CD4-positive, alpha-beta T cell treated with Interferon alpha-2 for 1 hour (primary cell): Measurements from ENCODE around the gene PCSK5.
"Not testable (repeated sequence)": the region's sequence is repeated elsewhere in the genome, so short reads cannot be mapped to it uniquely, and the experiment has no call there.

ENCODE experiments used
- DNase-seq, 2 donors: peaks; one replicate each; pipeline ENCODE4 v3.0.0-alpha.2; 2020 to 2022

PCSK5 gene

DNA sequence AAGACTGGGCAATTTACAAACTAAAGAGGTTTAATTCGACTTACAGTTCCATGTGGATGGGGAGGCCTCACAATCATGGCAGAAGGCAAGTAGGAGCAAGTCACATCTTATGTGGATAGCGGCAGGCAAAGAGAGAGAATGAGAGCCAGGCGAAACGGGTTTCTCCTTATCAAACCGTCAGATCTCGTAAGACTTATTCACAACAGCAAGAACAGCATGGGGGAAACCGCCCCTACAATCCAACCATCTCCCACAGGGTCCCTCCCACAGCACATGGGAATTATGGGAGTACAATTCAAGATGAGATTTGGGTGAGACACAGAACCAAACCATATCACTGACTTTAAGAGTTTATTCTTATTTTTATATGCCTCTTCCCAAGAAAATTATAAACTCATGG, 443.5 kb downstream of the PCSK5 start:
- no peak for DNase-seq

GRCh38 chr9:76336027-76336426, 445.6 kb downstream of the PCSK5 start:
- DNase-seq = no peak

GRCh38 chr9:76338418-76338817, 447.9 kb downstream of the PCSK5 start:
- DNase-seq = no peak

DNA sequence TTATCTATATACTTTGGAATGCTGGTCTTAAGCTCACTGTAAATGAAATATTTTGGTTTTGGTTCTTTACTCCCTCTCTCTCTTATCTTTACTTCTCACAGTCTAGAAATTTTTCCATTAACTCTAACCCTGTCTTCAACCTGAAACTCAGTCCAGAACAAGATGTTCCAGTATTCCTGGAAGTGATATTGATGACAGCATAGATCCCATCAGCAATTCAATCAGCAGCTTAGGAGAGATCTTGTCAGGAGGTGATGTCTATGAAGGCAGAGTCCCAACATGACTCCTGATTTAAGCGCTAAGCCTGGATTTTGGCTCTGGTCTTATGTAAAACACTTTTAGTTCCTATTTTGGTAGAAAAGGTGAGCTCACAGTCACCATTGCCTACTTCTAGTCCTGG, 451.1 kb downstream of the PCSK5 start:
- no peak for DNase-seq

GRCh38 chr9:76342201-76342600, 451.7 kb downstream of the PCSK5 start:
- DNase-seq = no peak

DNA sequence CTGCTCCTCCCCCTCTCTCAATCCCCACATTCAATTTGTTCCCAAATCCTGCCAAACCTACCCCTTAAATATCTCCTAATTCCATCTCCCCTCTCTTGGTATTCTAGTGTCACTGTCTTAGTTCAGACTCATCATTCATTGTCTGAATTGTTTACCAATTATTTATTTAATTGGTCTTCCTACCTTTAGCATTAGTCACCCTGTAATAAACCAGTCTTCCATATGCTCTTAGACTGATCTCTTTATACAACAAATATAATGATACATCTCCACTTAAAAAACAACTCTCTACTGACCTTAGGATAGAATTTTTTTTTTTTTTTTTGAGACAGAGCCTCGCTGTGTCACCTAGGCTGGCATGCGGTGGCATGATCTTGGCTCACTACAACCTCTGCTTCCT, 452.4 kb downstream of the PCSK5 start:
- no peak for DNase-seq

GRCh38 chr9:76349865-76350264, 459.4 kb downstream of the PCSK5 start:
- no peak for DNase-seq

- no peak for DNase-seq
These were observed 460.5 kb downstream of the PCSK5 start for GRCh38 chr9:76351006-76351405.

- no peak for DNase-seq
These were observed 461.6 kb downstream of the PCSK5 start for GRCh38 chr9:76352026-76352620.

DNA sequence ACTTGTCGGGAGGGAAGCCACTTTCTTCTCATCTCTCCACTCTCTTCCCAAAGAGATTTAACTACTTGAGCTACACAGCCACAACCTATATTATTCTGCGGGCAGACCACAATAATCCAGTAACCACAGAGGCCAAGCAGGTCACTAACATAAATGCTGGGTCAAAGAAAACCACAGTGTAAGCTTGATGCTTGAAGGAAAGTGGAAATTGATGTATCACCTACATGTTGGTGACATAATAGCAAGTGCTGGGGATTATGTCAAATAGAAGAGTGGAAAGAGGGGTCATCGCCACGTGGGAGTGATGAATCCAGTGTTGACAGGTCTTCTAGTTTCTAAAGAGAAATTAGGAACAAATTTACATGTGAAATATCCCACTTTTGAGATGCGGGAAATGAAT, 462.8 kb downstream of the PCSK5 start:
- DNase-seq = no peak

DNA sequence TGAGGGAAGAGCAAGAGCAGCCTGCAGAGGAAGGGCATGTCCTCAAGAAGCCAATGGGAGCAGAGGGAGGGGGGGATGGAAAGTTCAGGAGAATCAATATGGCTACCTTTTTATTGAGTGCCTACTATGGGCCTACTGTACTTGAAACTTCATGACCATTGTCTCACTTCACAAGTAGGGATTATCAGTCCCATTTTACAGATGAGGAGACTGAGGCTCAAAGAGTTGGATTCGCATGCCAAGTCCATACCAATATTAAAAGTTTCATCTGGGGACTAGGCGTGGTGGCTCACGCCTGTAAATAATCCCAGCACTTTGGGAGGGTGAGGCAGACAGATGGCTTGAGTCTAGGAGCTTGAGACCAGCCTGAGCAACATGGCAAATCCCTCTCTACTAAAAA, 463.7 kb downstream of the PCSK5 start:
- no peak for DNase-seq

DNA sequence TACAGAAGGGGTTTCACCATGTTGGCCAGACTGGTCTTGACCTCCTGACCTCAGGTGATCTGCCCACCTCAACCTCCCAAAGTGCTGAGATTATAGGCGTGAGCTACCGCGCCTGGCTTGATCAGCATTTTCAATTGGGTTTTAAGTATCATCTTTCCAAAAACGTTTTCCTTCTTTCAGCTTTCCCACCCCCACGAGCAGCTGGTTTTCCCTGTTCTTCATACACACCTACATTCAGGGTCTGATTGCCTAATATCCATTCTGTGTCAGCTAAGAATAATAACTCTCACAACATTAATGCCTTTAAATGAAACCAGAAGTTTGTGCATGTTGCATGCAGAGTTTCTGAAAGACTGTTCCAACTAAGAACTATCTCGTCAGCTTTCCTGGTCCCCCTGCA, 465.4 kb downstream of the PCSK5 start:
- DNase-seq = no peak

DNA sequence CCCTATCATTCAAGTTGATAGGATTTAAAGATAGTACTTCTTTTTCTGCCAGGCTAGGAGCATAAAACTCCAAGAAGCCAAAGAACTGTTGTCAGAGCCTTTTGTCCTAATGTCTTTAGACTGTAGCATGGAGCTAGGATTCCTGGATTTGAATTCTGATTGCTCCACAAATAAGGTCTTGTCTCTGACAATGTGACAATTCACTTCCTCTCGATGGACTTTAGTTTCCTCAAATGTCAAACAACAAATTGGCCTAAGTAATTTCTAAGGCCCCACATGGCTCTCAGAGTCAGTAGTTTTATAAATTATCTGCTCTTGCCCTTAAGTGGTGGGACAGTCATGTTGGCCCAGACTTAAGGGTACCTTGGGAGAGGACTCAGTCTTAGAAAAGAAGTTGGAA, 467.1 kb downstream of the PCSK5 start:
- no peak for DNase-seq

DNA sequence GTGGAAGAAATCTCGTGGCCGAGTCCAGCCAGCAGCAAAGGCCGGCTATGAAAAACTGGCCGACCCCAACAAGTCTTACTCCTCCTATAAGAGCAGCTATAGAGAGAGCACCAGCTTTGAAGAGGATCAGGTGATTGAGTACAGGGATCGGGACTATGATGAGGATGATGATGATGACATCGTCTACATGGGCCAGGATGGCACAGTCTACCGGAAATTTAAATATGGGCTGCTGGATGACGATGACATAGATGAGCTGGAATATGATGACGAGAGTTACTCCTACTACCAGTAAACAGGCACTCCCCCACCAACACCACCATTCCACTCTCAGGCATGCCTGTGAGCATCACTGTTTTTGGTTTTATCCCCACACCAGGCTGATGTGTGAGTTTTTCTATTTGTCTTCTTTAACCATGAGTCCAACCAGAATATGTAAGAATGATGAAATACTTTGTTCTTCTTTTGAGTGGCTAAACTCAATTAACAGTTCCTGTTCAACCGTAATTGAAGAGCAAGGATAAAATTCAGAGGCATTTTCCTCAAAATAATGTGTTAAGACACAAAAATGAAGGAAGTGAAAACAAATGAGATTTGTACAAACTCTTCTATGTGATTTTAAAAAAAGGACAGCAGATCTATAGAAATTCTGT, 468.3 kb downstream of the PCSK5 start:
- no peak for DNase-seq

GRCh38 chr9:76359365-76359764, 468.9 kb downstream of the PCSK5 start:
- DNase-seq = peak in 1 of 2 donors; percentile 5

- no peak for DNase-seq
These were observed 469.3 kb downstream of the PCSK5 start for GRCh38 chr9:76359766-76360165.

GRCh38 chr9:76362332-76363031, 472.0 kb downstream of the PCSK5 start:
- not testable (repeated sequence) for DNase-seq

DNA sequence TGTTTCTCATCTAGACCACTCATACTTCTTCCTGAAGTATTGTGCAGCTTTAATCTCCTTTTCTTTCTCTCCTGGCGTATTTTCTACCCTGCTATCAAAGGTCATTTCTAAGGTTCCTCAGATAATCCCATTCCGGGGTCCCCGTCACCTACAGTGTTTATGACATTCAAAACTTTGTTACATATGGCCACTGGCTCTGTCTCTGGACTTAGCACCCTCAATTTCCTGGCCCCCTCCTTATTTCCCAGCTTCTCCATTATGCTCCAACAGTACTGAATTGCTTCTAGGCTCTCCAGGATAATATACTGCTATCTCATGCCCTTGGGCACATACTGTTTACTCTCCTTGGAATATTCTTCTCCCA, 472.5 kb downstream of the PCSK5 start:
- DNase-seq = no peak

DNA sequence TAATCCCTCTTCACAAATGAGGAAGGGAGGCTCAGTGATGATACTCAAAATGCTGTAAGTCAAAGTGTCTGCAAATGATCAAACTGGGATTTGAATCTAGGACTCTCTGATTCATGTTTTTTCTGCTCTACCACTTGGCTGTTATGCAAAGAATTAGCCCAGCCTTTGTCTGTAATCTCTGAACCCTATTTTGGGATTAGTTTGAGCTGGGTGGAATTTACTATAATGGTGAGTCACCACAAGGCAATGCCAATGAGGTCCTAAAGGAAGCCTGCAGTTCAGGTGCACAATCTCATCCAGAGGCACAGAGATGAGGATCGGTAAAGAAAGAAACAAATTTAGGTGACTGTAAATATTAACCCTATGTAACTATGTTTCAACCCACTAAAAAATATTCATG, 474.6 kb downstream of the PCSK5 start:
- no peak for DNase-seq

- DNase-seq = no peak
These were observed 475.8 kb downstream of the PCSK5 start for GRCh38 chr9:76366275-76366674.

DNA sequence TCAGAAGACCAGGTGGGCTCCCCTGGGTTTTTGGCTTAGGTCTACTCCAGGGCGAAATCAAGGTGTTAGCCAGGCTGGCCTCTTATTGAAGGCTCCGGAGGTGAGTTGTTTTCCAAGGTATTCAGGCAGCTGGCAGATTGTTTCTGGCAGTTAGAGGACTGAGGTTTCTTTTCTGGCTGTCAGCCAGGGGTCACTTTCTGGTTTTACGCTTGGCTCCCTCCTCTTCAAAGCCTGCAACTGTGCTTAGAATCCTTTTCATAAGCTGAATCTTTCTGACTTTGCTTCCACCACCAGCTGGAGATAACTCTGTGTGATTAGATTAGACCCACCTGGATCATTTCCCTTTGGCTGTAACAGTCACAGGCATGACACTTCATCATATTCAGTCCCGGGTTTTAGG, 479.1 kb downstream of the PCSK5 start:
- DNase-seq = no peak

DNA sequence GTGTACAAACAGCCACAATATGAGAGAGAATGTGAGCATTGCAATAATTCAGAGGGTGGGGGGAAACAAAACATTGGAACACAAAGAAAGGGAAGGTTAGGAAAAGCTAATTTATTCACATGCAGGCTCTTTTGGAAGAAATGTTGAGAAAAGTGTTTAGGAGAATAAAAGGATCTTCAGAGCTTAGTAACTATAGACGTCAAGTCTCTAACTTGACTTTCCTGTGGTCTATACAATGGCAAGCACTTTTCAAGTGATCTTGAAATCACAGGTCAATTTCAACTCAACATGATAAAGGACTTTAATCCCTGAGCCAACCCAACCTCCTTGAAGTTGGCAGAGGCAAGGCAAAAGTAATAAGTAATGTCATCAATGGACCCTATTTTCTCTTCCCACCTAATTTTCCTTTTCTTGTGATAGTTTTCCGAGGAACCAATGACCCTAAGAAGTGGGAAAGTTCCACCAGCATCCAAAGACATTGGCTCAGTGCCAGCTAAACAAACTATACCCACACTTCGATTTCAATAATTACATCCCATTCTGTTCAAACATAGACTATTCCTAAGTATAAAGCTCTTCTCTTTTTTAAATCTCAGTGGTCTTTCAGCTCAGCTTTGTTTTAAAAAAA, 480.0 kb downstream of the PCSK5 start:
- DNase-seq = no peak

GRCh38 chr9:76371901-76372300, 481.4 kb downstream of the PCSK5 start:
- DNase-seq = no peak

DNA sequence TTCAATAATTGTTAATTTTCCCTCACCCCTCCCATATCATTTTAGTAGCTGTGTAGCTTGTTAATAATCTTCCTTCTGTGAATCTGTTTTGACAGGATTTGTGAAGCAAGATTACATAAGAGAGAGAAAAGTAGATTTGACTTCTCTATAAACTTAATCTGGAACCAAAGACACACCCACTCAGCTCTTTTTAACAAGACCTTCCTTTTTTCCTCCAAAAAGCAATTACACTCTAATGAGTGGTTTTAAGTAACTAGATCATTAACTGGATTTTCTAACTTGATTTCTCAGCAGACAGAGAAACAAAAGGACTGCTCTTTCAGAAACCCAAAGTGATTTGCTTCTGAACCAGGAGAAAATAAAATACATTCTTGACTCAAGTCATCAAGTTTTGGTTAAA, 481.9 kb downstream of the PCSK5 start:
- DNase-seq = no peak
